IPS-18c (cell line): ENCODE results near the gene DAB2.
A peak's percentile ranks its signal among the peaks of the same experiment; 100 is the strongest.

Experiments used
- H3K4me3 ChIP-seq: 2 replicates; pipeline ENCODE4 v1.7.0; 2013; ENCODE audit warnings: low read depth, mild to moderate bottlenecking, low read length, moderate library complexity; ENCODE audit not compliant: insufficient read depth
- H3K9me3 ChIP-seq: one replicate; pipeline ENCODE4 v1.6.1; 2013; ENCODE audit warnings: mild to moderate bottlenecking, low read length, moderate library complexity; ENCODE audit not compliant: control insufficient read depth, insufficient read depth

Gene DAB2

GRCh38 chr5:39424736-39425637, at the start of gene DAB2:
Gene DAB2 (minus strand): TSS chr5:39424980. CDS start chr5:39394320, 30,660 bp downstream.
- Histone ChIP-seq H3K9me3 (no peaks in the 10 kb centered on the region), H3K4me3 (peak within 1 kb of the TSS; percentile 63)

- Histone ChIP-seq H3K4me3 (no peak overlapping the region), H3K9me3 (no peaks in the 10 kb centered on the region)
These were observed 48.5 kb upstream of the DAB2 start for GRCh38 chr5:39473156-39473775.

- H3K9me3 ChIP-seq, result no peaks in the 10 kb centered on the region
These were observed 47.2 kb upstream of the DAB2 start for GRCh38 chr5:39471836-39472508.

GRCh38 chr5:39470811-39471210, 46.0 kb upstream of the DAB2 start:
- Histone ChIP-seq H3K4me3 (no peak overlapping the region), H3K9me3 (no peaks in the 10 kb centered on the region)

More at GRCh38 chr5:39471836-39472508, 47.2 kb upstream of the DAB2 start:
- no peak overlapping the region for H3K4me3 ChIP-seq

GRCh38 chr5:39469777-39470415, 45.1 kb upstream of the DAB2 start:
- Histone ChIP-seq H3K9me3 (no peaks in the 10 kb centered on the region), H3K4me3 (no peak overlapping the region)

GRCh38 chr5:39469176-39469575, 44.4 kb upstream of the DAB2 start:
- Histone ChIP-seq H3K4me3 (no peak overlapping the region), H3K9me3 (no peaks in the 10 kb centered on the region)

GRCh38 chr5:39466846-39467245, 42.1 kb upstream of the DAB2 start:
- H3K9me3 ChIP-seq, result no peaks in the 10 kb centered on the region
- H3K4me3 ChIP-seq, result no peak overlapping the region

GRCh38 chr5:39465843-39466242, 41.1 kb upstream of the DAB2 start:
- H3K9me3 ChIP-seq, result no peaks in the 10 kb centered on the region
- no peak overlapping the region for H3K4me3 ChIP-seq

GRCh38 chr5:39465097-39465496, 40.3 kb upstream of the DAB2 start:
- Histone ChIP-seq H3K9me3 (no peaks in the 10 kb centered on the region), H3K4me3 (no peak overlapping the region)

GRCh38 chr5:39464088-39464487, 39.3 kb upstream of the DAB2 start:
- H3K9me3 ChIP-seq, result no peaks in the 10 kb centered on the region
- H3K4me3 ChIP-seq, result no peak overlapping the region

GRCh38 chr5:39462211-39462610, 37.4 kb upstream of the DAB2 start:
- Histone ChIP-seq H3K9me3 (no peaks in the 10 kb centered on the region), H3K4me3 (no peak overlapping the region)

- no peak overlapping the region for H3K4me3 ChIP-seq
- no peaks in the 10 kb centered on the region for H3K9me3 ChIP-seq
These were observed 36.4 kb upstream of the DAB2 start for GRCh38 chr5:39461007-39461682.

- no peak overlapping the region for H3K4me3 ChIP-seq
- H3K9me3 ChIP-seq, result no peaks in the 10 kb centered on the region
These were observed 35.1 kb upstream of the DAB2 start for GRCh38 chr5:39459907-39460306.

GRCh38 chr5:39459071-39459470, 34.3 kb upstream of the DAB2 start:
- H3K4me3 ChIP-seq, result no peak overlapping the region
- no peaks in the 10 kb centered on the region for H3K9me3 ChIP-seq

GRCh38 chr5:39455645-39456044, 30.9 kb upstream of the DAB2 start:
- H3K9me3 ChIP-seq, result no peaks in the 10 kb centered on the region
- no peak overlapping the region for H3K4me3 ChIP-seq

GRCh38 chr5:39453606-39454005, 28.8 kb upstream of the DAB2 start:
- Histone ChIP-seq H3K4me3 (no peak overlapping the region), H3K9me3 (no peaks in the 10 kb centered on the region)

GRCh38 chr5:39452846-39453245, 28.1 kb upstream of the DAB2 start:
- Histone ChIP-seq H3K9me3 (no peaks in the 10 kb centered on the region), H3K4me3 (no peak overlapping the region)
